GM19468 (cell line): ENCODE data around the gene SPAAR.

Source experiments
- ATAC-seq: cut with Tn5 transposase; IDR thresholded peaks from one replicate; pipeline ENCODE4 v1.9.1; 2021; ENCODE audit warnings: mild to moderate bottlenecking, moderate library complexity, moderate number of reproducible peaks; ENCODE audit not compliant: unreplicated experiment; ENCODE audit errors: extremely low read depth

SPAAR gene

DNA sequence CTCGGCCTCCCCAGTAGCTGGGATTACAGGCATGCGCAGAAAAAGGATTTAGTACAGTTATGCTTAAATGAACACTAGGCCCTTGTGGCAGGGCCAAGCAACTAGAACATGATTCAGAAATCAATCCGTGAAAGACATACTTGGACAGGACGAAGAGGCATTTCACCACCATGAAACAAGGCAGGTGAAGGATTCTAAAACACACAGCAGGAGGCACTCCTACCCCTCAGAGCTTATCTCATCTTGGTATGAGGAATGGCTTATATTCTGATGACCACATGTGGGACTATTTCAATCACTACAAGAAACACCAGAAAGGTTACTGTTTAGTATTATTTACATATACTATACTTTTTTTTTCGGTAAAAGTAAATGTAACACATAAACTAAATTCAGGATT, 33.0 kb downstream of the SPAAR start:
- no peak for ATAC-seq

DNA sequence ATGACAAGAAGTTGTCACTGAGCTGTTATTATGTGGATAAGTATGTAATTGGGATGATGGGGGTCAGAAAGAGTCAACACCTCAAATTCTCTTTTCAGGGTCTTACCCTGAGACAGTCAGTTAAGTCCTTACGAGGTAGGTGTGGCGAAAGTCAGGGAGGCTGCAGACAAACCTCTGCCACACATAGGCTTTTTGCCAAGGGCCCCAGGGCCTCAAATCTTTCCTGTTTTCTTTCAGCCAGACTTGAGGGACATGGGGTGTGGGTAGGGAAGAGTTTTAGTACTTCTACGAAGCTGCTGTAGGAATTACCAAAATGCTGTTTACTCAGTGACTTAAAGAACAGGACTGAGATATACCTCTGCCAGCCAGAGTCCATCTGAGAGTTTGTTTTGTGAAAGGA, 34.9 kb downstream of the SPAAR start:
- no peak for ATAC-seq

DNA sequence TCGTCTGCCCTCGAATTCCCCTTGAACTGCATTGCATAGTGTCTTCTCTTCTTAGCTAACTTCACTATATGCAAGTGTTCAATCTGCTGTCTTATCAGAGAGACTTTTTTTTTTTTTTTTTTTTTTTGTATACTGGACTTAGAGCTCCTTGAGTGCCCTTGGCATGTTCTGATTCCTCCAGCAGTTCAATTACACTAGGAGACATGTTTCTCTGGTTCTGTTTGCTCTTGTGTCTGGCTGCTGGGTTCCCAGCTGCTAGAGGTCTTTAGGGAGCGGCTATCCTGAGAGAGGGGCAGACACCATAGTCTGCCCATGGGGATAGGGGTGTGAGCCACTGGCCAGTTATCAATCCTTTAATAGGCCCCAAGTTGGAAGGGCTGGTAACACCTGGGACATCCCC, 35.6 kb downstream of the SPAAR start:
- ATAC-seq: no peak

DNA sequence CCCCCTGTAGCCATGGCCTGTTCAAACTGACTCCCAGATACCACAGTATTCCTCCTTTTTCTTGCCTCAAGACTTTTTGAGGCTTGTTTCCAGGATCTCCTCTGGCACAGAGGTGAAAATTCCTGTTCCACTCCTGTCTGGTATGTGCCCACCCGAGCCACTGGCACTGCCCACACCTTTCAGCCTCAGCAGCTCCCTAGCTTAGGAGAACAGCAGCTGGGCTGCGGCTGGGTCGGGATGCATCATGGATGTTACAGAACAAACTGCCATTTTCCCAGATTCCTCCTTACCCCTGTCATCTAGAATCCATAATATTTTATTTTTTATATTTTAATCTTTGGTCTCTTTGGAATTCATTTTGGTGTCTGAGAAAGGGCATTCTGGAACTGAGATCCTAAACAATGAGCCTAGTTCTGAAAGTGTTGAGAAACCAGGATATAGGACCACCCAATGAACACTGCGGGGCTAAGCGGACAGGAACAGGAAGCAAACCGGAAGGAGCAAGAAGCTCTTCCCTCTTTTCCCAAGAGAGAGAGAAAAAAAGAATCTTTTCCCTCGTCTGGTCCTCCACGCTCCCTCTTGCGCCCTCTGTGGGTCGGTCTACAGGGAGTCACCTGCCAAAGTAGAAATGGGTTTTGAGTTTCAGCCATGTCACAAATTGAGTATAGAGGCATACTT, 36.2 kb downstream of the SPAAR start:
- no peak for ATAC-seq

DNA sequence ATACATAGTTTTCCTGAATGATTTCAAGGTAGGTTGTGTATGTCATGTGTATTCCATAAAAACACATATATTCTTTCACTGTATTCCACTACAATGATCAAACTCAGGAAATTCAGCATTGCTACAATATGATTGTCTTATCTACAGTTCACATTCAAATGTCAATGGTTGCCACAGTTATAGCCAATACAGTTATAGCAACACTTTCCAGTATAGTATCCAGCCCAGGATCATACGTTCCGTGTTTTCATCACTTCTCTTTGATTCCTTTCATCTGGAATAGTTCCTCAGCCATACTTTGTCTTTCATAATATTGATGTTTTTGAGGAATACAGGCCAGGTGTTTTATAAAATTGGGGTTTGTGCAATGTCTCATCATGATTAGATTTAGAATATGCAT, 39.2 kb downstream of the SPAAR start:
- ATAC-seq: no peak

DNA sequence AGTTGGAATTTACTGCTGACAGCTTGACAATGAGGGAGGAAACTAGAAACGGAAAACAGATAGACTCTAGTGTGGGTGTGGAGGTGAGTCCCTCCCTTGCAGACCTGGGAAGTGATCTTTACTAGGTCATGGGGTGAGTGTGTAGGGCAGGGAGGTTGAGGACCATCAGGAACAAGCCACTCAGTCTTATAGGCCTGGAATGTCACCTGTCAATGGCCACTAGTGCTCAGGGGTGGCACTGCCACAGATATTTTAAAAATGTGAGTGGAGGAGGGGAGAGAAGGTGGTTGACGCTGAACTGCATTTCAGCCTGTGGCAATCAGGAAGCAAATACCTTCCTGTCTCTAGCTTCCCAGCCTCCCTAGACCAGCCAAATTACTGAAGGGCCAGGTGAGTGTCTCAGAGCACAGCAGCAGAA, 39.6 kb downstream of the SPAAR start:
- no peak for ATAC-seq

DNA sequence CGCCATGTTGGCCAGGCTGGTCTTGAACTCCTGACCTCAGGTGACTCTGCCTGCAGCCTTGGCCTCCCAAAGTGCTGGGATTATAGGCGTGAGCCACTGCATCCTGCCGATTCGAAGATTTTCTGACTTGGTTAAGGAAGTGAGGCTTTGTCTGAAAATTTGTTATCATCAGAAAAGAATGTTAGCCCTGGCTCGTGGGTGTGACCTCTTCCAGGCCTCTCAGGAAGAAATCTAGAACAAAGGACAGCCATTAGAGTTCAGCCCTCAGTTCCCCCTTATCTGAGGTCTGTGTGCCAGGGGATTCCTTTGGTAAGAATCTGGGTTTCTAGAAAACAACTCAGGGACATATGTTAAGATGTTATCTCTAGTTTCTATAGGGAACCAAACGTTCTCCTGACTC, 42.4 kb downstream of the SPAAR start:
- ATAC-seq: no peak

DNA sequence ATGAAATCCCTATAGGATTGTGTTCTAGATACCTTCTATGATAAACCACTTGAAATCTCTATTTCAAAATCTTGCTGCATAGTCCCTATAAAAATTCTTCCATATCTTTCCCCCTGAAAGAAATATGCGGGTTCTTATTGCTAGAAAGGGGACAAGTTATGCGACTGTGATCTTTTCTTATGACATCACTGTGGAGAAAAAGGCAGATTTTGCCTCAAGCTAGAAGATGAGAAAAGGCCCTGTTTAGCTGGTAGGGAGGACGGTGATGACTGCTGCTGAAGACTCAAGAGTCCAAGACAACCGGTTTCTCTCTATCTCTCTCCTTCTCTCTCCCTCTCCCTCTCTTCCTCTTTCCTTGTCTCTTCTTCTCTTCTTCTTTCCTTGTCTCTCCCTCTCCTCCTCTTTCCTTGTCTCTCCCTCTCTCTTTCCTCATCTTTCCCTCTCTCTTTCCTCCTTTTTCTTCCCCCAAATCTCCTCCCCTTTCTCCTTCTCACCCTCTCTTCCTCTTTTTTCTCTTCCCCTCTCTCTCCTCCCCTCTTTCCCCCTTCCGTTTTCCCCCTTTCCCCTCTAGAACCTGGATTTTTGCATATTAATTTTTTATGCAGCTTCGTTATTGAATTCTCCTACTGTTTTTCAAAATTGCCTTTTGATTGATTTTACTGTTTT, 43.4 kb downstream of the SPAAR start:
- no peak for ATAC-seq

DNA sequence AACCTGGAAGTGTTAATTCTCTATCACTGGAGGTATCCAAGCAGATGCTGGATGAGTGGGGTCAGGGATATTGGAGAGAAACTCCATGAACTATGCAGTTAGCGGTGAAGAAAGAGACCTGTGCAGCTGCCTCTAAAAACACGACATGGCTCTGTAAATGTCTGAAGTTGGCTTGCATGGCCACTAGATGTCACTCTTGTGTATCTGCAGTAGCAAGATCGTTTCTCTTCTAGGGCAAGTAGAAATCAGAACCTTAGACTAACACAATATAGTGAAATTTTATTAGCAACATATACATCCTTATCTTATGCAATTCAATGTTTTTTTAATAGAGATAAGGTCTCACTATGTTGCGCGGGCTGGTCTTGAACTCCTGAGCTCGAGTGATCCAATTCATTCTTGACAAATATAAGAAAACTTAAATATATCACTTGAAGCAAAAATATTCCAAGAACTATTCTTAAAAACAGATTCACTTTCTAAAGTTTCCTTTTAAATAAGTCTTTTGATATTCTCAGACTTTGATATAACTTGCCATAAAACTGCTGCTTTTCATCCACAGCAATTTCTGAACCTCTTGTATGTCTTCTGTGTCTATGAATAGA, 45.8 kb downstream of the SPAAR start:
- ATAC-seq: no peak

DNA sequence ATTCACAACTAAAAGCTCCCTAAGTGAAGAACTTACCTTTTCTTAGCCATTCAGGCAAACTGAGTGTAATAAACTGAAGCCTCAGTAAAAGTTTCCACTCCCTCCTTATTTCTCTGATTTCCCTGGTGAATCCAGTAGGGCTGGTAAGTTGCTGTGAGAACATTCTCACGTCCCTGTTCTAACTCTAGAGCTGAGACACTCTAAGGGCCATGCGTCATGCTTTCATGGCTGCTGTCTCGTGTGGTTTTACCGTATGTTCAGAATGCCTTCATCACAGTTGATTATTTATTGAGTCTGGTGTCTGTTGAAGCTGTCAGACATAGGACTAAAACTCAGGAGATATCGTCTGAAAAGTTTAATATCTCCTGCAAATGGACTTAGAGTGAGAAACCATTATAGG, 47.4 kb downstream of the SPAAR start:
- ATAC-seq: no peak

DNA sequence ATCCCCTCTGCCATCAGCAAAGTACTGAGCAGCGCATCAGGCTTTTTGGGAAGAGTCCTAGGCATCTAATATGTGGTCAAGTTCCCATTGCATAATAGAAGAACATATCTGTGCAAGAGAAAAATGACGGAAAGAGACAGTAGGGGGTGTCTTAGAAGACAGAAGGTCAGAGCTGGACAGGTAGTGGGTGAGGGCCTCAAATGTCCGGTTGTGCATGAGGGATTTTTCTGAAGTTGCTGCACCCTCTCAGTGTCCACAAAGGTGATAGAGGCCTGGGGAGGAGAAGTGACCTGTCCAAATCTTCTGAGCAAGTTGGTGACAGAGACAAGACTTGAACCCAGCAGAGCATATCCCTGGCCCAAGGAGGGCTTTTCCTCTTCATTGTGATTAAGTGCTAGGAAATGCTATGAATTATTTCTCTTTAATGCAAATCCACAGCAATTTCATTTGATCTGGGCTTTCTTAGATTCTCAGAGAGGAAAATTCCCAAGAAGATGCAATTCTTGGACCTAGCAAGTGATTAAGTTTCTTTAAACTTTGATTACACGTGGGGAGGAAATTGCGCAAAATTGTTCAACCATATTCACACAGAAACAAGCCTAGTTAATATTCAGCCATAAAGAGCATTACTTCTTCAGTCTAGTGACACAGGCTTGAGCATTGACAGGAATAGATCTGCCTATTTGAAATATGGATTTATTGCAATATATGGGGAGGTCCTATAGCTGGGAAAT, 49.0 kb downstream of the SPAAR start, which contains the start of gene OR2S2:
OR2S2 (minus strand) TSS at position 51 of the 734 bp plus-strand sequence. CDS start 56 bp downstream, outside the sequence.
- ATAC-seq: no peak

DNA sequence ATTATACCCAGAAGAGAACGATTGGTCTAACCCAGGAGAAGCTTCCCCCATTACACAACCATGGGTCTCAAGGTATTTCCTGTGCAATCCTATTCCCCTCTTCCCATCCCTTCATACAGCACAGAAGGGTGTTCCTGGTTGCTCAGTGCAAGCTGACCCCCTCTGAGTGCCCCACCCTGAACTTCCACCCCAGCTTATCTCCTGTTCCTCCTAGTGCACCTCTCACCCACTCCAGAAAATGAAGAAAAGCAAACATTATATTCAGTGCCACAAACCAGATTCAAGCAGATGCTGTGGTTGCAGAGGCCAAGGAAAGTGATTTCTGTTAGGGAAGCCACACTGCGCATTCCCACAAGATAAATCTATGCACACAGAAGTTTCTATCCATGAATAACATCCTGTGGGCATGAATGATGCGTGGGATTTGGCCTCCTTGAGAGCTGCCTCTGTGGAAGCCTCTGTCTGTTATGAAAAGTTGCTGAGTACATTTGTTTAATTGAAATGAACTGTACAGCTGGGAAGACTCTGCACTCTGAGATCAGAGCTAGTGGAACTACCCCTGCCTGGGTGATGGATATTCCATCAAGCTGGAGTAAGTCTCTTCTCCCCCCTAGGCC, 50.9 kb downstream of the SPAAR start:
- no peak for ATAC-seq
